ENCODE results near the gene CNTN6. TPM values are rescaled to one million over a fixed set of nuclear protein-coding genes. Genes with fewer than 3 reads are reported as not detected.

Gene CNTN6
- total RNA-seq (under 1 TPM in 1 of 7 donors, not detected in 6; 0.23 TPM), polyA plus RNA-seq (under 1 TPM; 0.04 to 0.43 TPM)
- long read RNA-seq, donor 1, result 0 reads
- long read RNA-seq, donor 2, partial matches to known transcripts, result 0 of 1 reads
- long read RNA-seq, donor 2, other reads (novel, unspliced or antisense), result 0 of 1 reads
- long read RNA-seq, donor 3, result 0 reads

- WGBS, 3 donors, result 9 to 20% (median 14%) methylated on average over 7 of the region's 7 CpGs
- no peaks in the 10 kb centered on the region for H3K4me1 ChIP-seq (ENCODE audit: insufficient read depth)
- intact Hi-C loops (cut with DNase I), result no loop called here
- no peak within 1 kb of the TSS for H3K4me3 ChIP-seq
- H3K9me3 ChIP-seq, result no peaks in the 10 kb centered on the region
- no peaks in the 10 kb centered on the region for H3K36me3 ChIP-seq
- H3K27me3 ChIP-seq, result no peaks in the 10 kb centered on the region
- TF ChIP-seq CTCF (IDR thresholded peaks at IDR 0.05) (no peak), POLR2A (IDR thresholded peaks at IDR 0.05) (no peak), EP300 (IDR thresholded peaks at IDR 0.05) (no peak)
- H3K27ac ChIP-seq, result no peak within 1 kb of the TSS
- DNase-seq, result no peak
These were observed at the start of gene CNTN6 for GRCh38 chr3:1092771-1093170. TSS of gene CNTN6 (plus strand) at chr3:1093024. CDS start at chr3:1148009, 54,985 bp downstream.

GRCh38 chr3:1048558-1048957 is 44.3 kb upstream of the CNTN6 start:
- 66 to 82% (median 80%) methylated on average over 2 of the region's 2 CpGs for WGBS, 3 donors
- no peak overlapping the region for H3K4me3 ChIP-seq
- H3K27ac ChIP-seq, result no peak overlapping the region
- no peaks in the 10 kb centered on the region for H3K27me3 ChIP-seq
- intact Hi-C loops (cut with DNase I), result no loop called here
- no peaks in the 10 kb centered on the region for H3K4me1 ChIP-seq (ENCODE audit: insufficient read depth)
- no peaks in the 10 kb centered on the region for H3K36me3 ChIP-seq
- H3K9me3 ChIP-seq, result no peaks in the 10 kb centered on the region
- TF ChIP-seq POLR2A (IDR thresholded peaks at IDR 0.05) (no peak), EP300 (IDR thresholded peaks at IDR 0.05) (no peak), CTCF (IDR thresholded peaks at IDR 0.05) (no peak)
- DNase-seq, result no peak

GRCh38 chr3:1055870-1056269 is 37.0 kb upstream of the CNTN6 start:
- Histone ChIP-seq H3K4me1 (ENCODE audit: insufficient read depth) (no peaks in the 10 kb centered on the region), H3K27ac (no peak overlapping the region), H3K36me3 (no peaks in the 10 kb centered on the region), H3K9me3 (no peaks in the 10 kb centered on the region), H3K4me3 (no peak overlapping the region), H3K27me3 (no peaks in the 10 kb centered on the region)
- TF ChIP-seq POLR2A (IDR thresholded peaks at IDR 0.05) (no peak), CTCF (IDR thresholded peaks at IDR 0.05) (no peak), EP300 (IDR thresholded peaks at IDR 0.05) (no peak)
- DNase-seq, result no peak
- intact Hi-C loops (cut with DNase I), result loop anchor here in 1 of 4 donors (5.0 kb wide), 1 partner anchor 524 kb away; no protein-coding TSS in a partner anchor
- 81 to 95% (median 93%) methylated on average over 3 of the region's 3 CpGs for WGBS, 3 donors

GRCh38 chr3:1056744-1057143 is 36.1 kb upstream of the CNTN6 start:
- Histone ChIP-seq H3K4me3 (no peak overlapping the region), H3K4me1 (ENCODE audit: insufficient read depth) (no peaks in the 10 kb centered on the region), H3K36me3 (no peaks in the 10 kb centered on the region), H3K27ac (no peak overlapping the region), H3K9me3 (no peaks in the 10 kb centered on the region), H3K27me3 (no peaks in the 10 kb centered on the region)
- TF ChIP-seq CTCF (IDR thresholded peaks at IDR 0.05) (no peak), EP300 (IDR thresholded peaks at IDR 0.05) (no peak), POLR2A (IDR thresholded peaks at IDR 0.05) (no peak)
- intact Hi-C loops (cut with DNase I), result loop anchor here in 1 of 4 donors (5.0 kb wide), 1 partner anchor 524 kb away; no protein-coding TSS in a partner anchor
- no peak for DNase-seq

Data from ovary (tissue), 10 donors.